WTC11 (cell line): ENCODE measurements around the gene PHF14. TPM values are rescaled to one million over a fixed set of nuclear protein-coding genes. Genes with fewer than 3 reads are reported as not detected.

Experiments used
- ATAC-seq: fragments of 200-7000 bp; cut with Tn5 transposase; 2 replicates; pipeline ENCODE4 v1.10.0; 2021; ENCODE audit warnings: mild to moderate bottlenecking, moderate library complexity
- CTCF ChIA-PET: fragments of 300-600 bp; sonication (Branson Sonifier 250); formaldehyde crosslinking; loops from one replicate; lab custom pipeline; 2021; ENCODE audit warnings: antibody characterized with exemption; lab: Charles Lee
- POLR2A ChIA-PET: fragments of 350-600 bp; sonication (Branson Sonifier 250); formaldehyde crosslinking; loops from one replicate; lab custom pipeline; 2021; ENCODE audit warnings: antibody characterized with exemption; lab: Charles Lee
- DNase-seq: peaks from one replicate; pipeline ENCODE4 v3.0.0; 2021; ENCODE audit warnings: low spot score
- H3K27ac Mint-ChIP-seq: 2 replicates; pipeline ENCODE4 v1.8.0; 2021; ENCODE audit warnings: mixed read lengths
- H3K27me3 Mint-ChIP-seq: 2 replicates; pipeline ENCODE4 v1.8.0; 2021; ENCODE audit warnings: low read depth, mild to moderate bottlenecking, moderate library complexity, mixed read lengths
- H3K36me3 Mint-ChIP-seq: 2 replicates; pipeline ENCODE4 v1.8.0; 2021; ENCODE audit warnings: mixed read lengths
- H3K4me1 Mint-ChIP-seq: 2 replicates; pipeline ENCODE4 v1.8.0; 2022; ENCODE audit warnings: mixed read lengths
- H3K4me3 Mint-ChIP-seq: 2 replicates; pipeline ENCODE4 v1.8.0; 2021; ENCODE audit warnings: mild to moderate bottlenecking, moderate library complexity, mixed read lengths
- H3K9me3 Mint-ChIP-seq: 2 replicates; pipeline ENCODE4 v1.8.0; 2021; ENCODE audit warnings: mixed read lengths
- AR ChIP-seq: fragments of 250-450 bp; sonication (Bioruptor Pico); IDR thresholded peaks from 2 replicates; pipeline ENCODE4 v1.9.0; 2021; ENCODE audit warnings: mild to moderate bottlenecking
- ATF1 ChIP-seq: sonication (generic); formaldehyde crosslinking; IDR thresholded peaks from 2 replicates; pipeline ENCODE4 v1.8.1; 2023; ENCODE audit warnings: mild to moderate bottlenecking, moderate library complexity, missing genetic modification reagents
- CBFB ChIP-seq: sonication (generic); formaldehyde crosslinking; IDR thresholded peaks from 2 replicates; pipeline ENCODE4 v1.8.1; 2022; ENCODE audit warnings: mild to moderate bottlenecking, low read depth, missing genetic modification reagents
- CTCF ChIP-seq: fragments of 200-600 bp; IDR thresholded peaks from 2 replicates; pipeline ENCODE4 v1.8.0; 2022; ENCODE audit warnings: antibody characterized with exemption
- E2F1 ChIP-seq: sonication (generic); formaldehyde crosslinking; IDR thresholded peaks from 2 replicates; pipeline ENCODE4 v1.8.0; 2022; ENCODE audit warnings: mild to moderate bottlenecking, missing genetic modification reagents
- ELF4 ChIP-seq: sonication (generic); formaldehyde crosslinking; IDR thresholded peaks from 2 replicates; pipeline ENCODE4 v1.8.1; 2022; ENCODE audit warnings: low read depth, mild to moderate bottlenecking, moderate library complexity, missing genetic modification reagents
- EMX1 ChIP-seq: fragments of 250-450 bp; sonication (Bioruptor Pico); IDR thresholded peaks from 2 replicates; pipeline ENCODE4 v1.8.0; 2021; ENCODE audit warnings: mild to moderate bottlenecking
- FOXP1 ChIP-seq: sonication (generic); formaldehyde crosslinking; IDR thresholded peaks from 2 replicates; pipeline ENCODE4 v1.8.0; 2022; ENCODE audit warnings: missing genetic modification reagents, mild to moderate bottlenecking, moderate library complexity, borderline replicate concordance
- FOXP4 ChIP-seq: sonication (generic); formaldehyde crosslinking; IDR thresholded peaks from 2 replicates; pipeline ENCODE4 v1.8.0; 2022; ENCODE audit warnings: mild to moderate bottlenecking, missing genetic modification reagents
- KAT7 ChIP-seq: sonication (generic); formaldehyde crosslinking; IDR thresholded peaks from 2 replicates; pipeline ENCODE4 v1.8.1; 2023; ENCODE audit warnings: missing genetic modification reagents, mild to moderate bottlenecking, borderline replicate concordance
- MXD4 ChIP-seq: fragments of 250-450 bp; sonication (Bioruptor Pico); IDR thresholded peaks from 2 replicates; pipeline ENCODE4 v1.8.0; 2021; ENCODE audit warnings: mild to moderate bottlenecking, moderate library complexity, borderline replicate concordance
- SMAD3 ChIP-seq: sonication (generic); formaldehyde crosslinking; IDR thresholded peaks from 2 replicates; pipeline ENCODE4 v1.8.0; 2022; ENCODE audit warnings: missing genetic modification reagents, mild to moderate bottlenecking, borderline replicate concordance
- SP1 ChIP-seq: sonication (generic); formaldehyde crosslinking; conservative IDR thresholded peaks from 2 replicates; pipeline ENCODE4 v1.8.1; 2022; ENCODE audit warnings: missing genetic modification reagents
- TCF7 ChIP-seq: sonication (generic); formaldehyde crosslinking; IDR thresholded peaks from 2 replicates; pipeline ENCODE4 v1.8.0; 2022; ENCODE audit warnings: mild to moderate bottlenecking, low read depth, missing genetic modification reagents, moderate library complexity
- TEAD4 ChIP-seq: sonication (generic); formaldehyde crosslinking; IDR thresholded peaks from 2 replicates; pipeline ENCODE4 v1.8.0; 2022; ENCODE audit warnings: mild to moderate bottlenecking, missing genetic modification reagents
- TP53 ChIP-seq: sonication (generic); formaldehyde crosslinking; IDR thresholded peaks from 2 replicates; pipeline ENCODE4 v1.8.1; 2023; ENCODE audit warnings: mild to moderate bottlenecking, missing genetic modification reagents
- ZNF281 ChIP-seq: sonication (generic); formaldehyde crosslinking; IDR thresholded peaks from 2 replicates; pipeline ENCODE4 v1.8.0; 2023; ENCODE audit warnings: mild to moderate bottlenecking, missing genetic modification reagents
- ZNF317 ChIP-seq: sonication (generic); formaldehyde crosslinking; IDR thresholded peaks from 2 replicates; pipeline ENCODE4 v1.8.1; 2023; ENCODE audit warnings: low read depth, mild to moderate bottlenecking, moderate library complexity, missing genetic modification reagents, borderline replicate concordance
- ZNF425 ChIP-seq: fragments of 250-450 bp; sonication (Bioruptor Pico); conservative IDR thresholded peaks from 2 replicates; pipeline ENCODE4 v1.9.0; 2021; ENCODE audit warnings: mild to moderate bottlenecking
- total RNA-seq: library from RNA; stranded (reverse); gene quantifications from 3 replicates; pipeline ENCODE4 v1.2.3, GENCODE V29; 2021

PHF14 gene
- total RNA-seq, 1 experiment from 2014 or later = 47.7 TPM

- Mint-ChIP-seq H3K27me3 (no peaks in the 10 kb centered on the region), H3K9me3 (no peaks in the 10 kb centered on the region), H3K36me3 (peaks cover 12% of the 10 kb centered on the region), H3K4me3 (no peak overlapping the region), H3K4me1 (peaks cover 25% of the 10 kb centered on the region), H3K27ac (0 out of 2 replicates have a peak overlapping the region, but pooled peaks have one; percentile 41)
- ChIA-PET POLR2A (no interaction called here), CTCF (no interaction called here)
- no peak for DNase-seq
- no peak for ATAC-seq
- TF ChIP-seq TEAD4 (CRISPR knock-in tag) (no peak), E2F1 (CRISPR knock-in tag) (no peak), TP53 (CRISPR knock-in tag) (no peak), ELF4 (CRISPR knock-in tag) (no peak), MXD4 (no peak), CTCF (no peak)
These were observed 87.2 kb downstream of the PHF14 start for GRCh38 chr7:11060893-11061292.

- peaks cover 25% of the 10 kb centered on the region for H3K4me1 Mint-ChIP-seq
- H3K27me3 Mint-ChIP-seq = no peaks in the 10 kb centered on the region
- H3K9me3 Mint-ChIP-seq = no peaks in the 10 kb centered on the region
- H3K36me3 Mint-ChIP-seq = peaks cover 16% of the 10 kb centered on the region
- H3K27ac Mint-ChIP-seq = peak overlapping the region; percentile 94
- ChIA-PET POLR2A (no interaction called here), CTCF (no interaction called here)
- H3K4me3 Mint-ChIP-seq = no peak overlapping the region
- no peak for ATAC-seq
- no peak for DNase-seq
- TF ChIP-seq SMAD3 (CRISPR knock-in tag) = no peak
- TF ChIP-seq CBFB (CRISPR knock-in tag) = no peak
- TF ChIP-seq EMX1 = no peak
These were observed 88.4 kb downstream of the PHF14 start for GRCh38 chr7:11062110-11062509.

GRCh38 chr7:11069591-11069990 is 95.9 kb downstream of the PHF14 start:
- ChIA-PET POLR2A (no interaction called here), CTCF (no interaction called here)
- no peak overlapping the region for H3K4me3 Mint-ChIP-seq
- peaks cover 22% of the 10 kb centered on the region for H3K4me1 Mint-ChIP-seq
- peaks cover 28% of the 10 kb centered on the region for H3K36me3 Mint-ChIP-seq
- ATAC-seq (no peak), DNase-seq (no peak)
- H3K27ac Mint-ChIP-seq = no peak overlapping the region
- TF ChIP-seq FOXP1 (CRISPR knock-in tag) = no peak
- no peak for TF ChIP-seq TCF7
- TF ChIP-seq SP1 (CRISPR knock-in tag) = no peak
- TF ChIP-seq ZNF425 (CRISPR knock-in tag) = no peak
- no peak for TF ChIP-seq ATF1 (CRISPR knock-in tag)
- no peak for TF ChIP-seq ZNF317
- no peak for TF ChIP-seq AR
- no peak for TF ChIP-seq KAT7
- no peak for TF ChIP-seq ZNF281 (CRISPR knock-in tag)
- TF ChIP-seq FOXP4 = no peak
- H3K27me3 Mint-ChIP-seq = no peaks in the 10 kb centered on the region
- peaks cover 3% of the 10 kb centered on the region for H3K9me3 Mint-ChIP-seq
